SHP77 (cell line): Measurements from ENCODE around the gene METAP1D.
"Not testable (repeated sequence)": the region's sequence is repeated elsewhere in the genome, so short reads cannot be mapped to it uniquely, and the experiment has no call there.

Experiments
- DNase-seq, 2 experiments: peaks; one replicate each; lab custom pipeline; 2025; lab: John Stamatoyannopoulos, UW

Gene METAP1D

GRCh38 chr2:171999604-172000469, at the start of gene METAP1D:
TSS of gene METAP1D (plus strand) at chr2:171999953. CDS start at chr2:171999970, 17 bp downstream.
- DNase-seq = peak; percentile 72 to 78

GRCh38 chr2:171952276-171952675, 47.5 kb upstream of the METAP1D start:
- no peak for DNase-seq

- no peak for DNase-seq
These were observed 47.0 kb upstream of the METAP1D start for GRCh38 chr2:171952748-171953147.

- no peak for DNase-seq
These were observed 43.5 kb upstream of the METAP1D start for GRCh38 chr2:171956135-171956825.

GRCh38 chr2:171957061-171957460, 42.7 kb upstream of the METAP1D start:
- no peak for DNase-seq

GRCh38 chr2:171958475-171958874, 41.3 kb upstream of the METAP1D start:
- no peak for DNase-seq

- DNase-seq = no peak
These were observed 39.8 kb upstream of the METAP1D start for GRCh38 chr2:171959998-171960397.

- no peak for DNase-seq
These were observed 39.2 kb upstream of the METAP1D start for GRCh38 chr2:171960570-171960969.

- DNase-seq = no peak
These were observed 36.6 kb upstream of the METAP1D start for GRCh38 chr2:171963198-171963597.

- DNase-seq = no peak
These were observed 35.4 kb upstream of the METAP1D start for GRCh38 chr2:171964308-171964707.

GRCh38 chr2:171965238-171965637, 34.5 kb upstream of the METAP1D start:
- no peak for DNase-seq

- DNase-seq = no peak
These were observed 34.1 kb upstream of the METAP1D start for GRCh38 chr2:171965661-171966060.

- no peak for DNase-seq
These were observed 33.5 kb upstream of the METAP1D start for GRCh38 chr2:171966235-171966634.

GRCh38 chr2:171966688-171967087, 33.1 kb upstream of the METAP1D start:
- no peak for DNase-seq

GRCh38 chr2:171968509-171968908, 31.2 kb upstream of the METAP1D start:
- DNase-seq = no peak

- DNase-seq = no peak
These were observed 27.3 kb upstream of the METAP1D start for GRCh38 chr2:171972329-171972982.

- DNase-seq = no peak
These were observed 20.6 kb upstream of the METAP1D start for GRCh38 chr2:171979103-171979502.

GRCh38 chr2:171983924-171984323, 15.8 kb upstream of the METAP1D start:
- not testable (repeated sequence) for DNase-seq

GRCh38 chr2:171985076-171985475, 14.7 kb upstream of the METAP1D start:
- DNase-seq = no peak

- DNase-seq = no peak
These were observed 13.0 kb upstream of the METAP1D start for GRCh38 chr2:171986778-171987177.

GRCh38 chr2:171991027-171991426, 8.7 kb upstream of the METAP1D start:
- no peak for DNase-seq

- no peak for DNase-seq
These were observed 4.2 kb upstream of the METAP1D start for GRCh38 chr2:171995586-171995985.

GRCh38 chr2:171996021-171996420, 3.7 kb upstream of the METAP1D start:
- DNase-seq = no peak
